GM12878 (cell line): Measurements from ENCODE around the gene ZNF880. TPM values are rescaled to one million over a fixed set of nuclear protein-coding genes. Genes with fewer than 3 reads are reported as not detected.
"Not testable (repeated sequence)": the region's sequence is repeated elsewhere in the genome, so short reads cannot be mapped to it uniquely, and the experiment has no call there.

ENCODE experiments used
- ATAC-seq: fragments of 200-7000 bp; cut with Tn5 transposase; 3 replicates; pipeline ENCODE4 v1.9.1; 2020; ENCODE audit warnings: mild to moderate bottlenecking, moderate library complexity
- BruUV-seq: library from RNA; stranded (reverse); fragments of 400-500 nt; replicated peaks from 2 replicates; lab custom pipeline; 2021; lab: Mats Ljungman, UMichigan
- CTCF ChIA-PET: fragments of 300-600 bp; sonication (Branson Sonifier 250); formaldehyde crosslinking; extraction: SDS; loops from one replicate; lab custom pipeline; 2021; ENCODE audit warnings: inconsistent platforms; lab: Yijun Ruan, JAX
- POLR2A ChIA-PET: fragments of 350-600 bp; formaldehyde crosslinking; extraction: SDS; loops from one replicate; lab custom pipeline; 2021; ENCODE audit warnings: inconsistent platforms; lab: Charles Lee
- RAD21 ChIA-PET: fragments of 300-600 bp; sonication (Branson Sonifier 250); formaldehyde crosslinking; loops from one replicate; lab custom pipeline; 2023; ENCODE audit warnings: antibody characterized with exemption; ENCODE audit not compliant: unreplicated experiment; lab: Charles Lee
- SMC1A ChIA-PET: fragments of 300-600 bp; sonication (Branson Sonifier 250); formaldehyde crosslinking; loops from one replicate; lab custom pipeline; 2023; ENCODE audit not compliant: unreplicated experiment, uncharacterized antibody; lab: Charles Lee
- DNase-seq: peaks from one replicate; pipeline ENCODE4 v3.0.0-alpha.2; 2011; ENCODE audit warnings: low read depth, low spot score
- FAIRE-seq: peaks from 3 replicates; lab custom pipeline; 2011; peaks lifted over from hg19 to GRCh38; lab: Jason Lieb, UNC
- H2AFZ ChIP-seq: 2 replicates; pipeline ENCODE4 v1.6.0; 2011; ENCODE audit warnings: low read depth, low read length, control low read depth; ENCODE audit not compliant: control insufficient read depth
- H3K27ac ChIP-seq: 2 replicates; pipeline ENCODE4 v1.5.1; 2011; ENCODE audit warnings: control low read depth; ENCODE audit not compliant: control insufficient read depth, insufficient read depth
- H3K27me3 ChIP-seq, 2 experiments: replicated peaks in 1 of 2; 2 replicates each; pipeline versions ENCODE4 v1.6.0 to v1.6.1; 2011; ENCODE audit warnings: low read length in 1 of 2; ENCODE audit not compliant: control insufficient read depth in 2 of 2, insufficient read depth in 2 of 2
- H3K36me3 ChIP-seq, 2 experiments: 2 replicates each; pipeline ENCODE4 v1.5.1; 2011; ENCODE audit warnings: low read length in 1 of 2; ENCODE audit not compliant: control insufficient read depth in 2 of 2, insufficient read depth in 2 of 2
- H3K4me1 ChIP-seq: 2 replicates; pipeline ENCODE4 v1.6.1; 2011; ENCODE audit warnings: mild to moderate bottlenecking, low read length, moderate library complexity, mixed read lengths; ENCODE audit not compliant: control insufficient read depth, insufficient read depth
- H3K4me2 ChIP-seq: 2 replicates; pipeline ENCODE4 v1.6.0; 2011; ENCODE audit warnings: control low read depth; ENCODE audit not compliant: control insufficient read depth, insufficient read depth
- H3K4me3 ChIP-seq: fragments of 200-600 bp; sonication (generic); 2 replicates; pipeline ENCODE4 v1.5.1; 2016
- H3K79me2 ChIP-seq: 2 replicates; pipeline ENCODE4 v1.6.0; 2011; ENCODE audit warnings: low read length; ENCODE audit not compliant: control insufficient read depth, insufficient read depth
- H3K9ac ChIP-seq: 2 replicates; pipeline ENCODE4 v1.8.0; 2011; ENCODE audit warnings: low read length, control low read depth, mixed read lengths; ENCODE audit not compliant: control insufficient read depth, insufficient read depth
- H3K9me3 ChIP-seq: replicated peaks from 3 replicates; pipeline ENCODE4 v1.5.1; 2011; ENCODE audit warnings: mild to moderate bottlenecking, low read length; ENCODE audit not compliant: control insufficient read depth, insufficient read depth
- H4K20me1 ChIP-seq: 2 replicates; pipeline ENCODE4 v1.6.0; 2011; ENCODE audit not compliant: control insufficient read depth, insufficient read depth
- ASH2L ChIP-seq: fragments of 300-600, 200-600 bp; sonication (generic); IDR thresholded peaks from 2 replicates; pipeline ENCODE4 v1.6.1; 2017; ENCODE audit warnings: low read depth, mild to moderate bottlenecking, borderline replicate concordance
- CEBPB ChIP-seq, 2 experiments: fragments of 150-350 bp in 1 of 2; IDR thresholded peaks; 2 replicates each; pipeline ENCODE4 v1.6.1; 2012 to 2014; ENCODE audit warnings: low read depth in 2 of 2, low read length in 2 of 2, borderline replicate concordance in 1 of 2, inconsistent platforms in 1 of 2
- MXI1 ChIP-seq: fragments of 150-350 bp; IDR thresholded peaks from 2 replicates; pipeline ENCODE4 v1.6.1; 2011; ENCODE audit warnings: low read depth, mild to moderate bottlenecking, inconsistent platforms, low read length, improper control_type of control experiment
- MYC ChIP-seq: IDR thresholded peaks from 2 replicates; pipeline ENCODE4 v1.6.1; 2011; ENCODE audit warnings: mild to moderate bottlenecking, low read length, moderate library complexity, inconsistent platforms; ENCODE audit not compliant: insufficient read depth, insufficient replicate concordance, insufficient read length, severe bottlenecking
- NR2C1 ChIP-seq: fragments of 450-650 bp; IDR thresholded peaks from 2 replicates; pipeline ENCODE4 v1.6.1; 2017; ENCODE audit warnings: antibody characterized with exemption, mild to moderate bottlenecking, moderate library complexity
- NR2F1 ChIP-seq: fragments of 450-650 bp; conservative IDR thresholded peaks from 2 replicates; pipeline ENCODE4 v1.6.1; 2017; ENCODE audit warnings: mild to moderate bottlenecking
- POLR2AphosphoS5 ChIP-seq: IDR thresholded peaks from 2 replicates; pipeline ENCODE4 v1.6.1; 2011; ENCODE audit warnings: mild to moderate bottlenecking, low read length, inconsistent platforms
- RB1 ChIP-seq: fragments of 450-650 bp; formaldehyde crosslinking; IDR thresholded peaks from 2 replicates; pipeline ENCODE4 v1.6.1; 2017; ENCODE audit warnings: mild to moderate bottlenecking, borderline replicate concordance
- SPI1 ChIP-seq: IDR thresholded peaks from 2 replicates; pipeline ENCODE4 v1.6.1; 2011; ENCODE audit warnings: low read depth, mild to moderate bottlenecking, low read length, moderate library complexity, borderline replicate concordance; ENCODE audit not compliant: insufficient read depth
- TAF1 ChIP-seq: IDR thresholded peaks from 2 replicates; pipeline ENCODE4 v1.6.1; 2011; ENCODE audit warnings: mild to moderate bottlenecking, low read depth, low read length, borderline replicate concordance
- TARDBP ChIP-seq: IDR thresholded peaks from 2 replicates; pipeline ENCODE4 v1.6.1; 2016; ENCODE audit warnings: borderline replicate concordance
- ZSCAN29 ChIP-seq: fragments of 450-650 bp; IDR thresholded peaks from 2 replicates; pipeline ENCODE4 v1.6.1; 2017; ENCODE audit warnings: mild to moderate bottlenecking, moderate library complexity
- WGBS: methylation state at CpG from one replicate; pipeline ENCODE4 v1.1.6; 2016; ENCODE audit warnings: low lambda C conversion rate; ENCODE audit not compliant: insufficient replicate concordance, insufficient coverage; ENCODE audit errors: missing lambda C conversion rate; 5-methylcytosine and 5-hydroxymethylcytosine counted together
- in situ Hi-C: fragments of 300-500 bp; cut with MboI; formaldehyde crosslinking; loops from 9 replicates; pipeline ENCODE4 v1.14.3; 2018; ENCODE audit warnings: mixed read lengths
- intact Hi-C: fragments of 100-400 bp; cut with micrococcal nuclease; formaldehyde crosslinking; loops from one replicate; pipeline ENCODE4 v1.14.2; 2022; ENCODE audit not compliant: unreplicated experiment
- polyA plus RNA-seq, 11 experiments: library from polyadenylated mRNA; depleted of rRNA in 4 of 11; unstranded in 6 of 11; stranded (reverse) in 5 of 11; fragments of >200 nt; fragmentation: Nextera tagmentation in 4 of 11; fragmentation: Illumina TruSeq in 1 of 11; extraction: Ambion mirVana in 4 of 11; extraction: Trizol in 1 of 11; gene quantifications; 1 replicate in 1 of 11; 2 replicates in 10 of 11; pipeline versions ENCODE4 v1.2.1 to v1.2.3, GENCODE V29; 2011 to 2016; ENCODE audit warnings: inconsistent platforms in 2 of 11, missing spikeins in 2 of 11, low read depth in 1 of 11
- total RNA-seq, 4 experiments: library from RNA; depleted of rRNA in 3 of 4; stranded (reverse); fragments of >200 nt in 3 of 4; fragmentation: Illumina TruSeq in 1 of 4; extraction: Trizol in 1 of 4; gene quantifications; 2 replicates each; pipeline versions ENCODE4 v1.2.1 to v1.2.3, GENCODE V29; 2013 to 2021
- TF ChIP-seq, protein P1 (sequence below): fragments of 450-650 bp; IDR thresholded peaks from 2 replicates; pipeline ENCODE4 v1.6.1; 2016; ENCODE audit warnings: mild to moderate bottlenecking
- TF ChIP-seq, protein P2 (sequence below): IDR thresholded peaks from 2 replicates; pipeline ENCODE4 v1.6.1; 2011; ENCODE audit warnings: borderline replicate concordance, low read depth, mild to moderate bottlenecking, moderate library complexity, low read length; ENCODE audit not compliant: insufficient read depth, poor library complexity, severe bottlenecking

The ZNF880 gene
- total and polyA plus RNA-seq, 10 of the 15 experiments (the other 5 are each of a cell fraction or from before 2014, with no cell fraction given) = 14.4 to 45.2 (median 21.9) TPM

DNA sequence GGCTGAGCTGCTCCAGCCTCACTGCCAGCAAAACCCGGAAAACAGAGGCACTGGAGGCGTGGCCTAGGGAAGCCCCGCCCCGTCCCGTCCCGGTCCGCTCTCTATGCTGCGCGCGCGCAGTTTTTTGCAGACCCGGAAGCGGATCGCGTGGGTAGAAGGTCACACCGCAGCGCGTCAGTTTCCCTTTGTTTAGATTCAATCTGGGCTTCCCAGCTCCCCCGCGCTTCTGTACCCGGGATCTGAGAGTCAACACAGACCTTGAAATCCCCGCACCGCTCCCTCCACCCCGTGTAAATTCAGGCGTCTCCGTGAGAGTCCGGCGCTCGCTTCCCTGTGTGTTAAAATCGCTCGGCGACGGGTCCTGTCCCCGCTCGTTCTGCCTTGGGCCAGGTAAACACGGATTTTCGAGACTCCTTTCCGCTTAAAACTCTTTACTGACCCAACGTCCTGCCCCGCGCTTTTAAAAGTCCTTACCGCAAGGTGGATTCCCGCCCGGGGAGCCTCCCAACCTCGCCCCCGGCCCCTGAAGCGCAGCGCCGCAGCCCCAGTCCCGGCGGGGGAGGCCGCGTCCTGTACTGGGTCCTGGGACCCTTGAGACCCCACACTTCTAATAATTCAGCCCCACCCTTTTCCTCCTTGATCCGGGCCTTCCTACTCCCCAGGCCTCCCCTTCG is 33.5 kb upstream of the ZNF880 start, which contains the start of gene ZNF610 (continued):
- TF ChIP-seq POLR2AphosphoS5 (peak; percentile 73), NR2F1 (peak; percentile 89), CEBPB (IDR thresholded peaks at IDR 0.05; ENCODE audit: borderline replicate concordance in 1 of 2, low read depth in 2 of 2, low read length in 2 of 2) (no peak), ASH2L (no peak), ZSCAN29 (no peak), SPI1 (no peak), MYC (no peak), TAF1 (peak; percentile 62; the same call in 1 of the 2 replicates)

DNA sequence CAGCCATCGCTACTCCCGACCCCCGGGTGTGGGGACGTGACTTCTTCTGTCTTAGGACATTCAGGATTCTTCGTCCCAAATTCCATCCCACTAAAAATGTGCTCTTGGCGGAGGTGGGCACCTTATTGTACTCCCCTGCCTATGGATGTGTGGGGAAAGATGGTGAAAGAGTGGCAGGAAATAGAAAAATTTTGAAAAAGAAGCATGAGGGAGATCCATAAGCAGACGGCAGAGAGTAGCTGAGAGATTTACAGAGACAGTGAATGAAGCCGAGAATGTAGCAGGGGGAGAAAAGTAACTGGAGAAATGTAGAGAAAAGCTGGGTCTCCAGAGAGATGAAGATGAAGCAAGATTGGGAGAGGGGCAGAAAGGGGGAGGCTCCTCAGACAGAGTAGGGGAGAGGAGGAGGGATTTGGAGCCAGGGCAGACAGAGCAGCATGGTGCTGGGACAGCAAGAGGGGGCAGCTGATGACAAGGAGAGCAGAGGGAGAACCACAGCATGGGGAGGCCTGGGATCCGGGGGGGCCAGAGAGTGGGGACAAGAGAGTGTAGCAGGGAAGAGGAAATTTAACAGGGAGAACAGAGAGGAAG is 32.8 kb upstream of the ZNF880 start:
- H2AFZ ChIP-seq = peak overlapping the region; percentile 24
- 16% methylated on average over 9 of the region's 9 CpGs for WGBS

DNA sequence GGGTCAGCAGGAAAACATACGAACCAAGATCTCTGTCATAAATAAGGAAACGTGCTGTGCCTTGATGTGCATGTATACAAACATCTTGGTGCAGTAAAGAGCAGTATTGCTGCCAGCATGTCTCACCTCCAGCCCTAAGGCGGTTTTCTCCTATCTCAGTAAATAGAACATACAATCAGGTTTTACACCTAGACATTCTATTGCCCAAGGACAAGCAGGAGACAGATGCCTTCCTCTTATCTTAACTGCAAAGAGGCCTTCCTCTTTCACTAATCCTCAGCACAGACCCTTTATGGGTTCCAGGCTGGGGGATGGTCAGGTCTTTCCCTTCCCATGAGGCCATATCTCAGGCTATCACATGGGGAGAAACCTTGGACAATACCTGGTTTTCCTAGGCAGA is 30.7 kb upstream of the ZNF880 start:
- POLR2A ChIA-PET, in situ Hi-C loops: not testable (repeated sequence)

More for the DNA sequence above, 32.8 kb upstream of the ZNF880 start:
- no peaks in the 10 kb centered on the region for H3K79me2 ChIP-seq
- no peaks in the 10 kb centered on the region for H3K27me3 ChIP-seq
- DNase-seq = no peak
- POLR2A ChIA-PET = no interaction called here
- no peak overlapping the region for H3K27ac ChIP-seq
- SMC1A ChIA-PET = no interaction called here
- intact Hi-C loops (no loop called here), in situ Hi-C loops (no loop called here)
- H3K9me3 ChIP-seq = peaks cover 7% of the 10 kb centered on the region; the same call in 2 of the 3 replicates
- peak overlapping the region; percentile 79; the same call in 1 of the 2 replicates for H3K9ac ChIP-seq
- no peak for ATAC-seq
- no peaks in the 10 kb centered on the region for H3K36me3 ChIP-seq
- H3K4me3 ChIP-seq = peak overlapping the region; percentile 77
- CTCF ChIA-PET = no interaction called here
- TF ChIP-seq RB1 (no peak), NR2C1 (no peak), MXI1 (no peak), TARDBP (no peak)
- TF ChIP-seq, protein P1, sequence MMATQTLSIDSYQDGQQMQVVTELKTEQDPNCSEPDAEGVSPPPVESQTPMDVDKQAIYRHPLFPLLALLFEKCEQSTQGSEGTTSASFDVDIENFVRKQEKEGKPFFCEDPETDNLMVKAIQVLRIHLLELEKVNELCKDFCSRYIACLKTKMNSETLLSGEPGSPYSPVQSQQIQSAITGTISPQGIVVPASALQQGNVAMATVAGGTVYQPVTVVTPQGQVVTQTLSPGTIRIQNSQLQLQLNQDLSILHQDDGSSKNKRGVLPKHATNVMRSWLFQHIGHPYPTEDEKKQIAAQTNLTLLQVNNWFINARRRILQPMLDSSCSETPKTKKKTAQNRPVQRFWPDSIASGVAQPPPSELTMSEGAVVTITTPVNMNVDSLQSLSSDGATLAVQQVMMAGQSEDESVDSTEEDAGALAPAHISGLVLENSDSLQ = no peak
- TF ChIP-seq, protein P2, sequence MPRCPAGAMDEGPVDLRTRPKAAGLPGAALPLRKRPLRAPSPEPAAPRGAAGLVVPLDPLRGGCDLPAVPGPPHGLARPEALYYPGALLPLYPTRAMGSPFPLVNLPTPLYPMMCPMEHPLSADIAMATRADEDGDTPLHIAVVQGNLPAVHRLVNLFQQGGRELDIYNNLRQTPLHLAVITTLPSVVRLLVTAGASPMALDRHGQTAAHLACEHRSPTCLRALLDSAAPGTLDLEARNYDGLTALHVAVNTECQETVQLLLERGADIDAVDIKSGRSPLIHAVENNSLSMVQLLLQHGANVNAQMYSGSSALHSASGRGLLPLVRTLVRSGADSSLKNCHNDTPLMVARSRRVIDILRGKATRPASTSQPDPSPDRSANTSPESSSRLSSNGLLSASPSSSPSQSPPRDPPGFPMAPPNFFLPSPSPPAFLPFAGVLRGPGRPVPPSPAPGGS = no peak
- H4K20me1 ChIP-seq = no peaks in the 10 kb centered on the region
- H3K4me1 ChIP-seq = no peaks in the 10 kb centered on the region
- RAD21 ChIA-PET = no interaction called here
- no peak for FAIRE-seq
- peak overlapping the region; percentile 67 for H3K4me2 ChIP-seq
- BruUV-seq = no TSS peak

More for the DNA sequence above, 30.7 kb upstream of the ZNF880 start:
- FAIRE-seq, intact Hi-C loops, H3K27me3 ChIP-seq, H3K4me3 ChIP-seq, H3K36me3 ChIP-seq, H3K79me2 ChIP-seq, H2AFZ ChIP-seq, H3K9ac ChIP-seq, BruUV-seq, H3K4me1 ChIP-seq, CTCF ChIA-PET, DNase-seq, SMC1A ChIA-PET, H3K27ac ChIP-seq, H3K4me2 ChIP-seq, ATAC-seq, H3K9me3 ChIP-seq, RAD21 ChIA-PET, H4K20me1 ChIP-seq: not testable (repeated sequence)
- WGBS = 98% methylated on average over 3 of the region's 3 CpGs
